T-helper 2 cell treated with Interferon-gamma antibody and Interleukin-4, amounts not matched to agents 100 ng/mL and 5 ng/mL, for 36 hours (primary cell): Measurements from ENCODE around the gene RAD51B. TPM values are rescaled to one million over a fixed set of nuclear protein-coding genes. Genes with fewer than 3 reads are reported as not detected.

Experiments used
- intact Hi-C: fragments of 100-400 bp; cut with micrococcal nuclease; formaldehyde crosslinking; loops from one replicate; pipeline ENCODE4 v1.15.1; 2023
- total RNA-seq: library from RNA; stranded (reverse); gene quantifications from 2 replicates; pipeline ENCODE4 v1.2.3, GENCODE V29; 2022

The RAD51B gene
- total RNA-seq, 1 donor from 2014 or later: 31.7 TPM

DNA sequence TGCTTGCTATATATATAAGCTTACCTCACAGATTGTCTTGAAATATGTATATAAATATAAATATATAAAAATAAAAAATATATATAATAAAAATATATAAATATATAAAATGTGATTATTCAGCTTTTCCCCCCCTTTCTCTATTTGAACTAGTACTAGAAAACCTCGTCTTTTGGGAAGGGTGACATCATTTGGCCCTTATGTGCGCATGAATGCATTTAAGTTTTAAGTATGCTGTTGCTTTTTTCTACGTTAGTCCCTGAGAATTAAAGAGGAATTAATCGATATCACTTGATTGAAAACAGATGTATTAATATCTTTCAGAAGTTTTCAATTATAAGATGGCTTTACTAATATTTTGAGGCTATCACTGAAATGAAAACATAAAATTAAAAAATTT, 69.9 kb downstream of the RAD51B start:
- intact Hi-C loops: no loop called here

DNA sequence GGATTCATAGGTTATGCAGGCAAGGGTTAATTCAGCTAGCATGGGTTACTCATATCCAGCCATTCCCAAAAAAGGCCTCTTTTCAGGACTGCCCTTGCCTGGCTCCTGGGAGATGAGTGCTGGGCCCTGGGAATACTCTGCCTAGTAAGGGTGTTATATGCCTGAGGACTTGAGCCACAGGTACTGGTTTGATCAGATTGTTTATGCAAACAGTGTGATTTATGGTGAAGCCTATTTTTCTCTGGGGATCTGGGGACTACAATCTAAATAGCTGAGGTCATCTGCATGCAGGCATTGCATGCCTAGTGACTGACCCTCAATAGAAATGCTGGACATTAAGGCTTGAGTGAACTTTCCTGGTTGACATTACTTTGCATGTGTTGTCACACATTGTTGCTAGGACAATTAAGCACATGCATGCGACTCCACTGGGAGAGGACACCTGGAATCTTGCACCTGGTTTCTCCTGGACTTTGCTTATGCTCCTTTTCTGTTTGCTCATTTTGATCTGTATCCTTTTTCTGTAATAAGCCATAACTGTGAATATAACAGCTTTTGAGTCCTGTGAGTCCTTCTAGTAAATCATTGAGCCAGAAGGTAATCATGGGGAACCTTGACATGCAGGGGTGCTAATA, 73.0 kb downstream of the RAD51B start:
- intact Hi-C loops: no loop called here

DNA sequence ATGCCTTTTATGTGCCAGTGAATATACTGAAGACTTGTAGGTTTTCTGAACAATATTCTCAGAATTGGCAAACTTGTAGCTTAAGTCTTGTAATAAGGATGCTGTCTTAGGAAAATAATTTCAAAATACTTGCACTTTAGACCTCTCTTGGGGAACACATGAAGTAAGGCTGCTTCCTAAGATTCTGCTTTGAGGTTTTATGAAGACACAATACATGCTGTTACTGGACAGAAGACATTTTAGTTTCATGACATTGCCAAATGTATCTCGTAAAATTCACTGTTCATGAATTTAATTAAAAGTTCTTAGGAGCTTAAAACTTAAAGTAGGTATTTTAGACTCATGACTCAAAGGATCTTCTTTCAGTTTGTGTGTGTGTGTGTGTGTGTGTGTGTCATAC, 80.7 kb downstream of the RAD51B start:
- intact Hi-C loops: no loop called here

DNA sequence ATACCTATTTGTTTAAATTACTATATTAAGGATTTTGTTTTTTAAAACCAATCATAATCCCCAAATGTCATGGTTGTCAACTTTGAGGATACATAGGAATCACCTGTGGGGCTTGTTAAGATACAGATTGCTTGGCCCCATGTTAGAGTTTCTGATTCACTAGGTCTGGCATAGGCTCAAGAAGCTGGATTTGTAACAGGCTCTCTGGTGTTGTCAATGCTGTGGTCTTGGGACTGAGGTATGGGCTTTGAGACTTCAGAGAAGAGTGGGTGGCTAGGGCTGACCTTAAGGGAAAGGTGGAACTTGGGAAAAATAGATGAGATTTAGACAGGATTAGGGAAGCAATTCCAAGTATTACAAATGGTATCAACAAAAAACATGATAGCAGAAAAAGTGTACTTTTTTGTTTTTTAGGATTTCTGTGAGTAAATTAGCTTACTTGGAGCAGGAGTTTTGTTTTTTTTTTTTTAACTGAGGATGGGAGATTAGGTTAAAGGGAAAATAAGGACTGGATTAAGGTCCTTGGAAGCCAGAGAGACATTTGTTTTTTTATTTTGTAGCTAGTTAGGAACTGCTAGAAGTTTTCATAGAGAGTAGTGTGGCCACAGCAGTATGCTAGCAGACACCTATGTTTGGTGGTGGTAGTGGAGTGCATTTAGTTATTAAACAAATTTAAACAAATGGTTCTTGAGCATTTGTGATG, 88.6 kb downstream of the RAD51B start:
- intact Hi-C loops: no loop called here

DNA sequence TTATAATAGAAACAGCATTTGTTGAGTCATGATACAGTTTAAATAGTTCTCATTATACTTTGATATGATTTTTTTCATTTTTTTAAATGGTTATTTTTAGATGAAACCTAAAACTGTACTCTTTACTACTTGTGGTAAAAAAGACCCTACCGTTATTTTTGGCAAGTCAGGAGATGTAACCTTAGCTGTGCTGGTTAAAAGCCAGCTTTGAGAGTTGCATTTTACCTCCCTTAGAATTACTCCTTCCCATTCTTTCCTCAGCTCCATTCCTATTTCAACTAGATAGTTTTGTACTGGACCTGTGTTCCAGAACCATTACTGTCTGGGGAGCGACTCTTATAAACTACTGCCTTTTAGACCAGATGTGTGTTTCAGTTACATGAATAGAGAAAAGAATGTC, 92.0 kb downstream of the RAD51B start:
- intact Hi-C loops: no loop called here

DNA sequence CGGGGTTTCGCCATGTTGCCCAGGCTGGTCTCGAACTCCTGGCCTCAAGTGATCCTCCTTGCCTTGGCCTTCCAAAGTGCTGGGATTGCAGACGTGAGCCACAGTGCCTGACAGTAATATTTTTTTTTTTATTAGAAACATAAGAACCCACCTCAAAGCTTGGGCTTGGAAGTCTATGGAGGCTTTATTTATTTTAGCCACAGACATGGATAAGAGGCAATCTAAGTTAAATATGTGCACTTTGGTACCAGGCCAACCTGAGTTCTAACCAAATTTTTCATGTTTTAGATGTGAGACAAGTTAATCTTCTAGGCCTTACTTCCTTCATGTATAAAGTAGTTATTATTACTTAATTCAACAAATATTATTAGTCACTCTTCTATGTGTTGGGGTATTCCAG, 96.9 kb downstream of the RAD51B start:
- intact Hi-C loops: no loop called here

DNA sequence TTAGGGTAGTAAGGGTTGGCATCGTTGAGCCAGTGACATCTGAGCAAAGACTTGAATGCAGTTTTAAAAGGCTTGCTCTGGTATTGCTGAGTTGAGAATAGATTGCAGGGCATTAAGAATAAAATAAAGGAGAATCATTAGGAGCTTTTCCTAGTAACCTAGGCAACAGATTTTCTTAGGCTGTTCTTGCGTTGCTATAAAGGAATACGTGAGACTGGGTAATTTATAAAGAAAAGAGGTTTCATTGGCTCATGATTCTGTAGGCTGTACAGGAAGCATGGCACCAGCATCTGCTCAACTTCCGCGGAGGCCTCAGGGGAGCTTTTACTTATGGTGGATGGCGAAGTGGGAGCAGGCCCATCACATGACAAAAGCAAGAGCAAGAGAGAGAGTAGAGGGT, 97.4 kb downstream of the RAD51B start:
- intact Hi-C loops: no loop called here

DNA sequence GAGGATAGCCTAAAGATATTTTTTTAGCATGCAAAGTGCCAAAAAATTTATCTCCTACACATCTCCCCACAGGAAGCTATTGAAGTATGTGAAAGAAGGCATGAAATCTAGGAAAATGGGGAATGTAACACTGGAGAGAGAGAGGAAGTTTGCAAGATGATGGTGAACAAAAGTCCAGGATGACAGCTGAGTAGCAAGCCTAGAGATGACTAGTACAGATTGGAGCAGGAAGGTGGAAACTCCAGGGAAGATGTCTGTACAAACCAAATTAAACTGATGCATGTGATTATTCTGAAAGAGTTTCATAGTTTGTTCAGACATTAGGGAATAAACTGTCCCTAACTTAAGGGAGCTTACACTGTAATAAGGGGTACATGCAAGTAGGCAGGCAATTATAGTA, 99.3 kb downstream of the RAD51B start:
- intact Hi-C loops: no loop called here

DNA sequence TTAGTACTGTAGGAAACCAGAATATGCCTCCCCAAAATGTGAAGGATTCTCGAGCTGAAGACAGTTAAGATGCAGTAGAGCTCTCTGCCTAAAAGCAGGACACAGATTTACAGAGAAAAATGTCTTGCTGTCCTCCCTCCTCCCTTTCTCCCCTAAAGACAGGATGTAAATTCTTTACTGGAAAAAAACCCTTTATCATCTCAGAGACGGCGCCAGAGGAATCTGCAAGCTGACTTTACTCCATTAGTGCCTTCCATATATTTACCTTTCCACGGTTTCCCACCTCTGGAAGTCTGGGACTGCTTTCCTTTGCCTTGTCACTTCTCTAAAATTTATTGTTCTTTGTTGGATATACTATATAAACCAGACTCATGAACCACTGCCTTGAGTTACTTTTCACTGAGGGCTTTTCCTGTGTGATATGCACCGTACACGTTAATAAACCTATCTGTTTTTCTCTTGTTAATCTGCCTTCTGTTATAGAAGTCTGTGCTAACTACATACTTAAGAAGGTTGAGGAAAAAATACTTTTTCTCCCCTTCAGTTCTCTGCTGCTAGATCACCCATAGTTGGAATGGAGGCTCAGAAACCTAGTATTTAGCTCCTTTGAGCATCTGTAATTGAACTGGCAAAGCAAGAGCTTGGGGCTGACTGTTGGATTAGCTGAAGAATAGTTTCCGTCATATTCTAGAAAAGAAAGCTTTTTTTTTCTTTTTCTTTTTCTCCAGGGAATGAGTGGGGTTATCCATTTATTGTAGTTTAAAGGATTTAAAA, 99.9 kb downstream of the RAD51B start:
- intact Hi-C loops: no loop called here

DNA sequence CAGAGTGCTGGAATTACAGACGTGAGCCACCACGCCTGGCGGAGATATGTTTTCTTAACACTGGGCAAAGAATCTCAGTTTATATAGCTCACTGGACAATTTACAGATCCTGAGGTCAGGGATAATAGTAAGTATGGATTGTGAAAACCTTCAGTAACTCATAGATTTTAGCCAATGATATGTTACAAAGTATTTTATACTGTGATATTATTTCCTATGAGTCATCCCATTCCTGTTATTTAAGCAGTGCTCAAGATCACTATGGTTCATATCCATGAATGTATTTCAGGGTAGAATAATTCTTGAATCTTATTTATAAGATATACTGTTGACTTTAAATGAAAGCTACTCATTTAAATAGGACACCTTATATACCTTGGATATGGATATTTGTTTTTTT, 107.2 kb downstream of the RAD51B start:
- intact Hi-C loops: no loop called here

DNA sequence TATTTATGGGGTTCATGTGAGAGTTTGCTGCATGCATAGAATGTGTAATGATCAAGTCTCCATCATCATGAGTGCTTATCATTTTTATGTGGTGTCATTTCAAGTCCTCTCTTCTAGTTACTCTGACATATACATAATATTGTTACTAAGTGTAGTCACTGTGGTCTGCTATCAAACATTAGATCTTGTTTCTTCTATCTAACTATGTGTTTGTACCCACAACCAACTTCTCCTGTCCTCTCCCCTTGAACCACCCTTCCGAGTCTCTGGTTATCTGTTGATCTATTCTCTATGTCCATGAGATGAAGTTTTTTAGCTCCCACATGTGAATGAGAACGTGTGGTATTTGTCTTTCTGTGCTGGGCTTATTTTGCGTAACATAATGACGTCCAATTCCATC, 107.7 kb downstream of the RAD51B start:
- intact Hi-C loops: no loop called here

DNA sequence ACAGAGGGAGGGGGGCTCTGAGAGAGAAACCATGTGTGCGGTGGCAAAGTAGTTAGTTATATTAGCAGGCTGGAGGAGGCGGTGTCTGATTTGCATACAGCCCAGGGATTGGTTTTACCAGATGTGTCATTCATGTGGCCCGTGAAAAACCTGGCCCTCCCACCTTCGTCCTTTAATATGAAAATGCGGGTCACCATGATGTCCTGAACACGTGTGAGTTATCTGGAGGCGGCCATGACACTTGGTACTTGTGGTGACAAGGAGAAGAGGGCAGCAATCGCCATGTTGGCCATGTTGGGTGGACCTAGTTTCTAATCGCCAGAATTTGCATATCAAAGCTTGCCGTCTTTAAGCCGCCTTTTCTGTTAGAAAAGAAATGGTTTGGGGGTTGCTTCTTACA, 108.8 kb downstream of the RAD51B start:
- intact Hi-C loops: no loop called here

DNA sequence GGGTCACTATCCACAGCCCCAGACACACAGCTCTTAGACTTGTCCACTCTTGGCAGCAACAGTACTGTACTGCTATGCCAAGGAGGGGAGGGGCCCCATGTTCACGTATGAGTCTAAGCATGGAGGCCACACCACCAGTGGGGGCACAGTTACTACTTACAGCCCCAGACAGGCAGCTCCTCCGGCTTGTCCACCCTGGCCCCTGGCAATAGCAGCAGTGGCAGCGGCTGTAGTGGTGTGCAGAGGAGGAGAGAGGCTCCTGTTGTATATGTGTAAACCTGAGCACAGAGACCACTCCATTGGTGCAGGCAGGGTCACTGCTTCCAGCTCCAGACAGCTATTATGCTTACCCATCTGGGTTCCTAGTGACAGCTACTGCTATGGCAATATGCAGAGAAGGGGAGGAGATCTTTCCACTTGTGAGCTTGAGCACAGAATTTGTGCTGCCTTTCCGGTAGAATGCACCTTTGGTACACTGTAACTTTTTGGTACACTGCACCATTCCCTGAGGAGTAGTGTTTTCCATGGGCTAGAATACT, 113.2 kb downstream of the RAD51B start:
- intact Hi-C loops: no loop called here

DNA sequence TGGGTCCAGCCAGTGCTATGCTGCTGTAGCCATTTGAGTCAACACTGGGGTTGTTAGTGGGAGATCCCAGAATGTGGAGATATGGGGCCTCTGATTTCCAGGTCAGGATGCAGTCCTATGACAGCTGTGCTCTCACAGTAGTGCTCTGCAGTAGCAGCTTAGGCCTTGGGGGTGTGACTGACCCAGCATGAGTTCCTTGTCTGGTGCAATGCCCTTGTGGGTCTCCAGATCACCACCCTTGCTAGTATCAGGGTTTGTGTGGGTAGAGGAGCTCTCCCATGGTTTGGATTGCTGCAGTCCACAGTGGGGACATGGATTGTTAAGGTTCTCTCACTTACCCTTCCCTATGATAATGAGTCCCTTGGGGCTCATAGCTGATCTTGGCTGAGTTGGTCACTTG, 113.7 kb downstream of the RAD51B start:
- intact Hi-C loops: no loop called here

DNA sequence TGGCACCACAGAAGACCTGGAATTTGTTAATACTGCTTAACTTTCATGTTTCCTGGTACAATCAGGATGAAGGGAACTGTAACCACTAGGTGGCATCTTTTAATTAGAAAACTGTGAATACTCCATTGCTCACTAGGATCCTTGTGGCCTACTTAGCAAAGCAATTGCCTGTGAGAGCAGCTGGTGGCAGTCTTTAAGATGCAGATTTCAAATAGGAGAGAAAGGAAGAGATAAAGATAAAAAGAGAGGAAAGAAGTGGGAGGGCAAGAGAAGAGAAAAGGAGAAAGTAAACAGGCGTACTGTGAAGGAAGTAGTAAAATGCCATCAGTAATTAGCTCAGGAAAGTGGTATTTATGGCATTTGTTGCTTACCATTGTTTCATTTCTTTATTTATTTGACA, 114.5 kb downstream of the RAD51B start:
- intact Hi-C loops: loop anchor here (2.0 kb wide), 1 partner anchor 883 kb away; no protein-coding TSS in a partner anchor

DNA sequence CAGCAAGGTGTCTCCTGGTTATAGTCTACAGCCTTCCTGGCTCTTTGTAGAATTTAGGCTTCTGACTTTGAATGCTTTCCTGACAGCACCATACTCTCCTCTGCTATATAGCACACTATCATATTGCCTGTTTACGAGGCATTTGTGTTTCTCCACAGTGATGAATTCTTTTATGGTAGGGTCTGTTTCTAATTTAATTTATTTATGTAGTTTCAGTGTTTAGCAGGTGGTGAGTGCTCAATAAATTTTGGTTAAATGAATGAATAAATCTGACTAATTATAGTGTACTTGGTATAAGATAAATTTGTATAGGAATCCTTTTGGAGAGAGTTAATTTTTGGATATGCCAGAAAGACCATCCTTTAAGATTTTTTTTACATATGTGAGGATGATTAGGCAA, 115.3 kb downstream of the RAD51B start:
- intact Hi-C loops: loop anchor here (2.0 kb wide), 1 partner anchor 882 kb away; no protein-coding TSS in a partner anchor

DNA sequence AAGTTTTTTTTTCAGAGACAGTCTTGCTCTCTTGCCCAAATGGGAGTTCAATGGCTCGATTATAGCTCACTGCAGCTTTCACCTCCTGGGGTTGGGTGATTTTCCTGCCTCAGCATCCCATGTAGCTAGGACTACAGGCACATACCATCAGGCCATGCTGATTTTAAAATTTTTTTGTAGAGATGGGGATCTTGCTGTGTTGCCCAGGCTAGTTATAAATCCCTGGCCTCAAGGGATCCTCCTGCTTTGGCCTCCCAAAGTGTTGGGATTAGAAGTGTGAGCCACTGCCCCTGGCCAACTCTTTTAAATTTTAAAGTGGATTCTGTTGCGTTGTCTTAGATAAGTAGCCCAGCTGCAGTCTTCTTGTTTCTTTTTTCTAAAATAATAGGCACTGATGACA, 115.8 kb downstream of the RAD51B start:
- intact Hi-C loops: loop anchor here (2.0 kb wide), 1 partner anchor 881 kb away; no protein-coding TSS in a partner anchor

DNA sequence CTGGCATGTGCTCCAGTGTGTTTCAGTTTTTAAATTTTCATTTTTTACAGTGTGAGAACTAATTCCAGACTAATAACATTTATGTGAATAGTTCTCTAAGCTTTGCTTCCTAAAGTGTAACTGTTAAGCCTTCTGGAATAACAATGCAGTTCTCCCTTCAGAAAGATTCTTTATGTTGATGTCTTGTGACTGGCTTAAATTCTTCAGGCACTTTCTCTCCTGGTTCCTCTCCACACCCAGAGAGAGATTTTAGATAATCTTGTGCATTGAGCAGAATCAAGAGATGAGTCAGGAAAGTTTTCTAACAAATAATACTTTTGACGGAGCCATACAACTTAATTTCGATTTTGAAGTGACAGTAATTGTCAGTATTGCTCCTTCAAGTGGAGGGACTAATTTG, 118.5 kb downstream of the RAD51B start:
- intact Hi-C loops: no loop called here

DNA sequence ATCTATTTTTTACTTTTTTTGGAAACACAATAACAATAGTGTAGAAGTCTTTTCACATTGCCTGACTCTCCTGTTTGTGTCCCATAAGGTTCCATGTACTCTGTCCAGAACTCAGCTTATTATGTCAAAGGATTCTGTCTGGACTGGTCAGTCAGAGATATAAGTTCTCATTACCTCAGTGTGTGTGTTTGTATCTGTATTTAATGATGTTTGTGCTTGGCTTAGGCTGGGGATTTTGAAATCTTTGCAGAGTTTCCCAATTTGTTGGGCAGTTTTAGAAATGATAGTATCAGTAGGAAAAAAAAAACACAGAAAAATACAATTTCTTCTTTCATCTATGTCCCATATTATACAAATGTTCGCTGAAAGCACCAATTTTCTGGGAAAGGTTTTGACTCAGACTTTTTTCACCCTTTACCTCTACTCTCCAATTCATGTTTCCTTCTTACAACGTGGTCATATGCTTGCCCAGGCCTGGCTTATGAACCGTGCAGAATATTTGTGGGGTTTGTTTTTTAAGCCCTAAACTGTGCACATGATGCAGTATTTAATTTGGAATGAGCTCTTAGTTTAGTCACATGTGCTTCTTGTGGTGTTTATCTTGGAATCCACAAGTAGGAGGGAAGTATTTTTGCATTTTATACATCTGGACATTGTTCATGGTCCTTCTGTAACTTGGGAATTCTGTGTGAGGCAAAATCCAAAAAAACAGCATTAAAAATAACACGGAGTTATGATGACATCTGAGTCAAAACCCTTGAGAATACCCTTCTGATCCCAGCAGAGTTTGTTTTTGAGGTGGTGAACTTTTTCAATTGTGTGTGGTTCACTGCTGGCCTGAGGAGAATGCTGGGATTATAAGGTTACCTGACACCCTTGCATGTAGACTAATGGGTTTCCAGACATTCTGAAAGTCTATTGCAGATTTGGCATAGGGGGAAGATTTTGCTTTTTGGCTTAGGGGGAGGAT, 121.2 kb downstream of the RAD51B start:
- intact Hi-C loops: loop anchor here (5.0 kb wide), 1 partner anchor 307 kb away; no protein-coding TSS in a partner anchor

DNA sequence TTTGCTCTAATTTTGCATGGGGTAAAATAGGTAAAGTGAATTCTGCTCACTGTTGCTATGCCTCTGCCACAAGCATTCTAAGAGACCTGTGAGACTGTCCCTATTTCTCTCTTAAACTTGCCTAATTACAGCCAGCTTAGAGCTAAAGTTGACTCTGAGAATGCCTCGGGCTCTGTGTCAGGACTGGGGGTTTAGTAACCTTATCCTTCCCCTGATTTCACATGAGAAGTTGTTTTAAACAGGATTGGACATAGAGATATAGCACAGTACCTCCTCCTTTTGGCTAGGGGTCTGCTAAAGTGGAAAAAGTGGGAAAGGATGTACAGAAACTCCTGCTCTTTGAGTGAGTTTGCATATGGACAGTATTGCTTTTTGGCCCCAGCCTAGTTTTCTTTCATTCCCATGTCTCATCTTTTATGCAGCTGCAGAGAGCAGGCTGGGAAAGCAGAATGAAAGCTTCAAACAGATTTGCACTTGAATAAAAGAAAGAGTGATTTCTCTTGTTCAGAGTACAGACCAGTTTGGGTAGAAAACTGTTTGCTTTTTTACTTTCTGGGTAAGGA, 122.0 kb downstream of the RAD51B start:
- intact Hi-C loops: loop anchor here (5.0 kb wide), 1 partner anchor 306 kb away; no protein-coding TSS in a partner anchor
